ENCODE results near the gene RABGAP1L. TPM values are rescaled to one million over a fixed set of nuclear protein-coding genes. Genes with fewer than 3 reads are reported as not detected.

RABGAP1L gene
- 22.3 and 24.0 TPM in 2 replicates for total RNA-seq

GRCh38 chr1:174159252-174160108, at the start of gene RABGAP1L:
Gene RABGAP1L, plus strand, starts transcription at chr1:174159520.

GRCh38 chr1:174447866-174448530, 288.7 kb downstream of the RABGAP1L start, which contains the start of gene GPR52:
Gene GPR52, plus strand, starts transcription at chr1:174447964. Its CDS starts 148 bp downstream, at chr1:174448112.

GRCh38 chr1:174999936-175000696, 840.8 kb downstream of the RABGAP1L start, which contains the start of gene CACYBP:
Gene CACYBP, plus strand, starts transcription at chr1:174999947. Its CDS starts 234 bp downstream, at chr1:175000181.

GRCh38 chr1:175023043-175023921, 864.0 kb downstream of the RABGAP1L start, which contains the start of gene MRPS14:
Gene MRPS14, minus strand, starts transcription at chr1:175023425. Its CDS starts 17 bp downstream, at chr1:175023408.

Other genes starting within 250 kb of the RABGAP1L start
- gene SERPINC1, start 242.2 kb upstream of the RABGAP1L start, total RNA-seq, result not detected in 2 replicates
- gene RC3H1, start 137.2 kb upstream of the RABGAP1L start, total RNA-seq, result 12.9 and 15.3 TPM in 2 replicates